PC-3 (cell line): ENCODE data around the gene ZNHIT6. TPM values are rescaled to one million over a fixed set of nuclear protein-coding genes. Genes with fewer than 3 reads are reported as not detected.

Source experiments
- ATAC-seq: fragments of 200-7000 bp; cut with Tn5 transposase; 2 replicates; pipeline ENCODE4 v1.9.1; 2020; ENCODE audit warnings: mild to moderate bottlenecking, moderate library complexity
- BruUV-seq: library from RNA; stranded (reverse); fragments of 400-500 nt; replicated peaks from 2 replicates; lab custom pipeline; 2021; lab: Mats Ljungman, UMichigan
- CTCF ChIA-PET: fragments of 300-600 bp; sonication (Branson Sonifier 250); formaldehyde crosslinking; loops from one replicate; lab custom pipeline; 2022; ENCODE audit warnings: antibody characterized with exemption; lab: Charles Lee
- POLR2A ChIA-PET: fragments of 300-600 bp; sonication (Branson Sonifier 250); formaldehyde crosslinking; loops from one replicate; lab custom pipeline; 2022; ENCODE audit warnings: antibody characterized with exemption; ENCODE audit not compliant: unreplicated experiment; lab: Charles Lee
- DNase-seq: peaks from one replicate; pipeline ENCODE4 v3.0.0-alpha.2; 2015
- H2AFZ ChIP-seq: fragments of 300-600 bp; sonication (generic); 2 replicates; pipeline ENCODE4 v1.6.0; 2016; ENCODE audit warnings: antibody characterized with exemption, low read length
- H3F3A ChIP-seq: fragments of 300-600 bp; sonication (generic); one replicate; pipeline ENCODE4 v1.6.0; 2017; ENCODE audit warnings: antibody characterized with exemption, low read length, control low read depth, mild to moderate bottlenecking; ENCODE audit not compliant: unreplicated experiment
- H3K27ac ChIP-seq: fragments of 300-600 bp; sonication (generic); 2 replicates; pipeline ENCODE4 v1.5.1; 2016; ENCODE audit warnings: mild to moderate bottlenecking, low read length
- H3K27me3 ChIP-seq: fragments of 300-600 bp; sonication (generic); 2 replicates; pipeline ENCODE4 v1.6.1; 2016; ENCODE audit warnings: low read length, mixed read lengths
- H3K36me3 ChIP-seq: fragments of 300-600 bp; sonication (generic); 2 replicates; pipeline ENCODE4 v1.6.1; 2016; ENCODE audit warnings: low read depth, mixed run types, low read length, mixed read lengths
- H3K4me1 ChIP-seq: fragments of 300-600 bp; sonication (generic); 2 replicates; pipeline ENCODE4 v1.5.1; 2016; ENCODE audit warnings: low read length; ENCODE audit not compliant: insufficient read depth
- H3K4me2 ChIP-seq: fragments of 300-600 bp; sonication (generic); 2 replicates; pipeline ENCODE4 v1.6.0; 2016; ENCODE audit warnings: low read length
- H3K4me3 ChIP-seq: fragments of 300-600 bp; sonication (generic); 2 replicates; pipeline ENCODE4 v1.5.1; 2016; ENCODE audit warnings: mild to moderate bottlenecking, low read length, mixed read lengths
- H3K79me2 ChIP-seq: fragments of 300-600 bp; sonication (generic); 2 replicates; pipeline ENCODE4 v1.6.1; 2017; ENCODE audit warnings: low read length, mixed read lengths
- H3K9ac ChIP-seq: fragments of 300-600 bp; sonication (generic); 2 replicates; pipeline ENCODE4 v1.6.0; 2016; ENCODE audit warnings: mild to moderate bottlenecking, low read length
- H3K9me2 ChIP-seq: fragments of 300-600 bp; sonication (generic); replicated peaks from 2 replicates; pipeline ENCODE4 v1.6.1; 2016; ENCODE audit warnings: mixed run types, low read length, mixed read lengths
- H3K9me3 ChIP-seq: fragments of 300-600 bp; sonication (generic); 2 replicates; pipeline ENCODE4 v1.6.1; 2016; ENCODE audit warnings: low read length, mixed read lengths
- H4K20me1 ChIP-seq: fragments of 300-600 bp; sonication (generic); 2 replicates; pipeline ENCODE4 v1.6.1; 2016; ENCODE audit warnings: low read length, mixed read lengths
- EZH2 ChIP-seq: fragments of 300-600 bp; sonication (generic); IDR thresholded peaks from one replicate; pipeline ENCODE4 v1.6.1; 2017; ENCODE audit warnings: antibody characterized with exemption, mild to moderate bottlenecking, low read length; ENCODE audit not compliant: unreplicated experiment
- EZH2phosphoT487 ChIP-seq: fragments of 300-600 bp; sonication (generic); IDR thresholded peaks from 2 replicates; pipeline ENCODE4 v1.6.1; 2018; ENCODE audit warnings: mild to moderate bottlenecking, antibody characterized with exemption, low read length, borderline replicate concordance
- intact Hi-C: fragments of 100-400 bp; cut with micrococcal nuclease; formaldehyde crosslinking; loops from 2 replicates; pipeline ENCODE4 v1.9.0; 2023
- total RNA-seq: library from RNA; depleted of rRNA; stranded (reverse); fragments of >200 nt; gene quantifications from 2 replicates; pipeline ENCODE4 v1.2.3, GENCODE V29; 2014
- TF ChIP-seq, protein P1 (sequence below): fragments of 300-600 bp; sonication (generic); conservative IDR thresholded peaks from 2 replicates; pipeline ENCODE4 v1.5.1; 2017; ENCODE audit warnings: antibody characterized with exemption, low read depth, mild to moderate bottlenecking, low read length

The ZNHIT6 gene
- total RNA-seq, 1 experiment from 2014 or later: 18.3 TPM

DNA sequence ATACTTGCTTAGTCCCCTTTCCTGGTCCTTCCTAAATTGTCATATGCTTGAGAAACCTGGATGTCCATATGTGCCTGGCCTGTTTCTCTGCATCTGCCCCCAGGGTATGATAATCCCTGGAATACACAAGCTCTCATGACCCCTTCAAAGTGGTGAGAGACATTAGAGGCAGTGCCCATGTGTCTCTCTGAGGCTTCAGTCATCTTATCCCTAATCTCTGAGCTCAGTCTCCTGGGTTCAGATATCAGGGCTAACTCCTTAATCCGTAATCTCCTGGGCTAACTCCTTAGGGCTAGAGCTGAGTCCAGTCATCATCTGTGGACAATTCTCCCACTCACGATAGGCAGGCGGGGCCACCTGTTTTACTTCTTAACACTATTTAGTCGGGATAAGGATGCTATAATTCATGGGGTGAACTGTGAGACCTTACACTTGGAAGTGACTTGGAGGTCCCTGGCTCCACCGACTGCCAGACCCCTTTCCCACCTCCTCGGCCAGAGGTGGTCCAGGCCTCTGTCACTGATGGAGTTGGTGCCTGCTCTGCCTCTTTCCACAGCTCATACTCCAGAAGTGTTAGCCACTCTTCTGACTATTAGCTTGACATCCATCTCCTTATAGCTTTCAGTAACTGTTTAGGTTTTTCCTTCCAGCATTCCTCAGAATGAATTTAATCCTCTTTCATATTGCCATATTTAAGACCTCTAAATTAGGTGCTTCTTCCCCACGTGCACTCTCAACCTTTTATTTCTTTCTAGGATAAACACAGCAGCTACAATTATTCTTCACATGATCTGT lies 105.0 kb downstream of the ZNHIT6 start:
- BruUV-seq: no TSS peak
- H3K9ac ChIP-seq: no peak overlapping the region
- no peak overlapping the region for H3K4me3 ChIP-seq
- ATAC-seq (no peak), DNase-seq (no peak)
- POLR2A ChIA-PET: no interaction called here
- H3K4me1 ChIP-seq: peaks cover 35% of the 10 kb centered on the region
- TF ChIP-seq EZH2phosphoT487 (no peak), EZH2 (no peak)
- TF ChIP-seq, protein P1, sequence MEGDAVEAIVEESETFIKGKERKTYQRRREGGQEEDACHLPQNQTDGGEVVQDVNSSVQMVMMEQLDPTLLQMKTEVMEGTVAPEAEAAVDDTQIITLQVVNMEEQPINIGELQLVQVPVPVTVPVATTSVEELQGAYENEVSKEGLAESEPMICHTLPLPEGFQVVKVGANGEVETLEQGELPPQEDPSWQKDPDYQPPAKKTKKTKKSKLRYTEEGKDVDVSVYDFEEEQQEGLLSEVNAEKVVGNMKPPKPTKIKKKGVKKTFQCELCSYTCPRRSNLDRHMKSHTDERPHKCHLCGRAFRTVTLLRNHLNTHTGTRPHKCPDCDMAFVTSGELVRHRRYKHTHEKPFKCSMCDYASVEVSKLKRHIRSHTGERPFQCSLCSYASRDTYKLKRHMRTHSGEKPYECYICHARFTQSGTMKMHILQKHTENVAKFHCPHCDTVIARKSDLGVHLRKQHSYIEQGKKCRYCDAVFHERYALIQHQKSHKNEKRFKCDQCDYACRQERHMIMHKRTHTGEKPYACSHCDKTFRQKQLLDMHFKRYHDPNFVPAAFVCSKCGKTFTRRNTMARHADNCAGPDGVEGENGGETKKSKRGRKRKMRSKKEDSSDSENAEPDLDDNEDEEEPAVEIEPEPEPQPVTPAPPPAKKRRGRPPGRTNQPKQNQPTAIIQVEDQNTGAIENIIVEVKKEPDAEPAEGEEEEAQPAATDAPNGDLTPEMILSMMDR: no peak
- CTCF ChIA-PET: interaction anchor here (0.6 kb wide), 1 partner anchor 769 kb away, joined by 4 read pairs; no protein-coding TSS in a partner anchor
- no peaks in the 10 kb centered on the region for H3K27me3 ChIP-seq
- no peaks in the 10 kb centered on the region for H3K9me2 ChIP-seq
- no peaks in the 10 kb centered on the region for H4K20me1 ChIP-seq
- no peaks in the 10 kb centered on the region for H3F3A ChIP-seq
- H3K27ac ChIP-seq: no peak overlapping the region
- no peaks in the 10 kb centered on the region for H3K79me2 ChIP-seq
- H3K9me3 ChIP-seq: no peaks in the 10 kb centered on the region
- H2AFZ ChIP-seq: no peak overlapping the region
- H3K36me3 ChIP-seq: no peaks in the 10 kb centered on the region
- intact Hi-C loops: no loop called here
- no peak overlapping the region for H3K4me2 ChIP-seq

DNA sequence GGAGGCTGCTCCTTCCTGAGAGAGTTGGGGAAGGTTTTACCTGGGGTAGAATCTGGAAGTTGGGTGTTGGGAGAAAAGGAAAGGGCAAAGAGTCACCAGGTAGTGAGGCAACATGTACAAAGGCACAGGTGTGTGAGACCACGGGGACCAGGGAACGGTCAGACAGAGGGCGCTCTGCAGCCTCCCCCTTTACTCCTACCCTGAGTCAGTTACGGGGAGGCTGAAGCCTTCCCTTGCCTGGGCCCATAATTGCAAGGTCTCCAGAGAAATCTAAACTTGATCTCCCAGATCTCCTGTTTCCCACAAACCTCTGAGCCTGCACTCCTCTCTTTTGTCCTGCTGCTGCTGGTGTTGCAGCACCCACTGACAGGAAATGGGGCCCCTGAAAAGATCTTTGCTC lies 105.7 kb downstream of the ZNHIT6 start:
- no TSS peak for BruUV-seq
- ChIA-PET POLR2A (no interaction called here), CTCF (no interaction called here)
- no peak overlapping the region for H3K9ac ChIP-seq
- intact Hi-C loops: no loop called here
- H3K27ac ChIP-seq: no peak overlapping the region
- TF ChIP-seq, protein P1: no peak
- TF ChIP-seq EZH2phosphoT487 (no peak), EZH2 (no peak)
- DNase-seq: no peak
- peaks cover 27% of the 10 kb centered on the region for H3K4me1 ChIP-seq
- H4K20me1 ChIP-seq: no peaks in the 10 kb centered on the region
- H3K9me2 ChIP-seq: no peaks in the 10 kb centered on the region
- no peaks in the 10 kb centered on the region for H3K9me3 ChIP-seq
- no peak for ATAC-seq
- no peak overlapping the region for H3K4me3 ChIP-seq
- H3K4me2 ChIP-seq: no peak overlapping the region
- H3K27me3 ChIP-seq: no peaks in the 10 kb centered on the region
- H3F3A ChIP-seq: no peaks in the 10 kb centered on the region
- no peaks in the 10 kb centered on the region for H3K79me2 ChIP-seq
- no peaks in the 10 kb centered on the region for H3K36me3 ChIP-seq
- no peak overlapping the region for H2AFZ ChIP-seq

DNA sequence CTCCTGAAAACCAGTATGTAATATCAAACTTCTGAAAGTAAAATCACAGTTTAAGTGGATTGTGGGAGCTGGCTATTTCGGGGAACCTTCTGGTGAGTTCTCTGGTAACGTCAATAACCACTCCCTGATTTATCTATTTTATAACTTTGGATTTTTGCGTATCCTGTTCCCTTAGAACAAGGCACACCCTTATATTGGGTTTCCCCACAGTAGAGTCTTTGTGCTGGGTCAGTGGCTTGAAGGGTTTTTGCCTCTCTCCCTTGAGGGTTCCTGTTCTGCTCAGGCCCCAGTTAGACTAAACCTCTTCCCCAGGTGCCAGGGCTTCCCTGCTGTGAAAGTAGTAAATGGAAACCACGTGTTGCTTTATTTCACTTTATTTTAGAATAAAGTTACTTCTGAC lies 106.3 kb downstream of the ZNHIT6 start:
- CTCF ChIA-PET: no interaction called here
- no peak overlapping the region for H2AFZ ChIP-seq
- no TSS peak for BruUV-seq
- intact Hi-C loops: no loop called here
- TF ChIP-seq, protein P1: no peak
- no peak for TF ChIP-seq EZH2
- POLR2A ChIA-PET: no interaction called here
- no peaks in the 10 kb centered on the region for H3K27me3 ChIP-seq
- DNase-seq (no peak), ATAC-seq (no peak)
- no peak overlapping the region for H3K27ac ChIP-seq
- H3K4me1 ChIP-seq: peaks cover 23% of the 10 kb centered on the region
- H4K20me1 ChIP-seq: no peaks in the 10 kb centered on the region
- no peaks in the 10 kb centered on the region for H3K9me3 ChIP-seq
- no peak overlapping the region for H3K9ac ChIP-seq
- no peaks in the 10 kb centered on the region for H3K9me2 ChIP-seq
- H3K36me3 ChIP-seq: no peaks in the 10 kb centered on the region
- no peak overlapping the region for H3K4me2 ChIP-seq
- H3K4me3 ChIP-seq: no peak overlapping the region
- no peaks in the 10 kb centered on the region for H3F3A ChIP-seq
- H3K79me2 ChIP-seq: no peaks in the 10 kb centered on the region
